K562 (cell line): ENCODE data around the gene BMP10. TPM values are rescaled to one million over a fixed set of nuclear protein-coding genes. Genes with fewer than 3 reads are reported as not detected.

Experiments used
- CSDE1 ChIP-seq, 2 experiments: fragments of 450-650 bp; IDR thresholded peaks; 2 replicates each; pipeline ENCODE4 v1.6.1; 2016; ENCODE audit warnings: mild to moderate bottlenecking in 1 of 2
- IRF1 ChIP-seq: sonication (generic); formaldehyde crosslinking; IDR thresholded peaks from 2 replicates; pipeline ENCODE4 v1.8.0; 2022; ENCODE audit warnings: missing genetic modification reagents, mild to moderate bottlenecking, borderline replicate concordance
- MAZ ChIP-seq, 2 experiments: fragments of 450-650 bp in 1 of 2; sonication (generic) in 1 of 2; formaldehyde crosslinking; IDR thresholded peaks in 1 of 2; conservative IDR thresholded peaks in 1 of 2; 2 replicates each; pipeline versions ENCODE4 v1.4.0 to v1.5.0; 2020; ENCODE audit warnings: mild to moderate bottlenecking in 1 of 2, missing genetic modification reagents in 1 of 2
- MTA3 ChIP-seq: fragments of 450-650 bp; formaldehyde crosslinking; IDR thresholded peaks from 2 replicates; pipeline ENCODE4 v1.6.1; 2017; ENCODE audit warnings: mild to moderate bottlenecking, borderline replicate concordance
- NR3C1 ChIP-seq: sonication (generic); formaldehyde crosslinking; IDR thresholded peaks from 2 replicates; pipeline ENCODE4 v1.8.1; 2022; ENCODE audit warnings: missing genetic modification reagents
- PTBP1 ChIP-seq: fragments of 200-400 bp; formaldehyde crosslinking; IDR thresholded peaks from 2 replicates; pipeline ENCODE4 v1.6.1; 2017; ENCODE audit warnings: low read depth, low read length
- SFPQ ChIP-seq: fragments of 200-400 bp; formaldehyde crosslinking; IDR thresholded peaks from 2 replicates; pipeline ENCODE4 v1.6.1; 2017; ENCODE audit warnings: mild to moderate bottlenecking, low read depth, low read length, moderate library complexity
- ZBTB33 ChIP-seq: sonication (generic); formaldehyde crosslinking; IDR thresholded peaks from 2 replicates; pipeline ENCODE4 v1.8.1; 2023; ENCODE audit warnings: mild to moderate bottlenecking, missing genetic modification reagents
- ZNF23 ChIP-seq: fragments of 250-450 bp; sonication (Bioruptor Pico); IDR thresholded peaks from 2 replicates; pipeline ENCODE4 v1.4.0; 2020; ENCODE audit warnings: mild to moderate bottlenecking
- ZNF507 ChIP-seq: conservative IDR thresholded peaks from 2 replicates; pipeline ENCODE4 v1.6.1; 2017; ENCODE audit warnings: missing genetic modification characterization, missing compliant biosample characterization
- ZNF830 ChIP-seq: fragments of 250-450 bp; sonication (Bioruptor Pico); IDR thresholded peaks from 2 replicates; pipeline ENCODE4 v1.5.0; 2021; ENCODE audit warnings: mild to moderate bottlenecking
- polyA plus RNA-seq, 8 experiments: library from polyadenylated mRNA; depleted of rRNA in 4 of 8; stranded (reverse) in 5 of 8; unstranded in 3 of 8; fragments of >200 nt; fragmentation: Nextera tagmentation in 2 of 8; fragmentation: Illumina TruSeq in 1 of 8; extraction: Ambion mirVana in 2 of 8; extraction: Trizol in 1 of 8; gene quantifications; 2 replicates each; pipeline versions ENCODE4 v1.2.1 to v1.2.3, GENCODE V29; 2011 to 2014; ENCODE audit warnings: inconsistent platforms in 1 of 8, missing spikeins in 1 of 8
- total RNA-seq, 7 experiments: library from RNA; depleted of rRNA in 6 of 7; stranded (reverse); fragments of >200 nt in 6 of 7; fragmentation: Illumina TruSeq in 2 of 7; extraction: Trizol in 2 of 7; gene quantifications; 2 replicates each; pipeline versions ENCODE4 v1.2.1 to v1.2.3, GENCODE V29; 2011 to 2021; ENCODE audit warnings: low replicate concordance in 1 of 7
- TF ChIP-seq, protein P1 (sequence below): IDR thresholded peaks from 2 replicates; pipeline ENCODE4 v1.6.1; 2016; ENCODE audit warnings: missing genetic modification characterization, missing compliant biosample characterization
- TF ChIP-seq, protein P2 (sequence below): conservative IDR thresholded peaks from 2 replicates; pipeline ENCODE4 v1.6.1; 2011; ENCODE audit warnings: low read depth, mild to moderate bottlenecking, low read length; ENCODE audit not compliant: control insufficient read depth
- TF ChIP-seq, protein P3 (sequence below): sonication (generic); formaldehyde crosslinking; IDR thresholded peaks from 2 replicates; pipeline ENCODE4 v1.8.0; 2023; ENCODE audit warnings: missing genetic modification reagents, mild to moderate bottlenecking, borderline replicate concordance

Gene BMP10
- total and polyA plus RNA-seq, 9 of the 15 experiments (the other 6 are each of a cell fraction or from before 2014, with no cell fraction given) = 0.11 to 0.91 (median 0.43) TPM

- TF ChIP-seq, protein P1, sequence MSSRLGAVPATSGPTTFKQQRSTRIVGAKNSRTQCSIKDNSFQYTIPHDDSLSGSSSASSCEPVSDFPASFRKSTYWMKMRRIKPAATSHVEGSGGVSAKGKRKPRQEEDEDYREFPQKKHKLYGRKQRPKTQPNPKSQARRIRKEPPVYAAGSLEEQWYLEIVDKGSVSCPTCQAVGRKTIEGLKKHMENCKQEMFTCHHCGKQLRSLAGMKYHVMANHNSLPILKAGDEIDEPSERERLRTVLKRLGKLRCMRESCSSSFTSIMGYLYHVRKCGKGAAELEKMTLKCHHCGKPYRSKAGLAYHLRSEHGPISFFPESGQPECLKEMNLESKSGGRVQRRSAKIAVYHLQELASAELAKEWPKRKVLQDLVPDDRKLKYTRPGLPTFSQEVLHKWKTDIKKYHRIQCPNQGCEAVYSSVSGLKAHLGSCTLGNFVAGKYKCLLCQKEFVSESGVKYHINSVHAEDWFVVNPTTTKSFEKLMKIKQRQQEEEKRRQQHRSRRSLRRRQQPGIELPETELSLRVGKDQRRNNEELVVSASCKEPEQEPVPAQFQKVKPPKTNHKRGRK (tag) = no peak
- TF ChIP-seq ZBTB33 (CRISPR knock-in tag) = no peak
- TF ChIP-seq, protein P2, sequence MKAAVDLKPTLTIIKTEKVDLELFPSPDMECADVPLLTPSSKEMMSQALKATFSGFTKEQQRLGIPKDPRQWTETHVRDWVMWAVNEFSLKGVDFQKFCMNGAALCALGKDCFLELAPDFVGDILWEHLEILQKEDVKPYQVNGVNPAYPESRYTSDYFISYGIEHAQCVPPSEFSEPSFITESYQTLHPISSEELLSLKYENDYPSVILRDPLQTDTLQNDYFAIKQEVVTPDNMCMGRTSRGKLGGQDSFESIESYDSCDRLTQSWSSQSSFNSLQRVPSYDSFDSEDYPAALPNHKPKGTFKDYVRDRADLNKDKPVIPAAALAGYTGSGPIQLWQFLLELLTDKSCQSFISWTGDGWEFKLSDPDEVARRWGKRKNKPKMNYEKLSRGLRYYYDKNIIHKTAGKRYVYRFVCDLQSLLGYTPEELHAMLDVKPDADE = no peak
- TF ChIP-seq SFPQ = no peak
- TF ChIP-seq NR3C1 (CRISPR knock-in tag) = no peak
- TF ChIP-seq PTBP1 = no peak
- TF ChIP-seq MAZ (CRISPR knock-in tag; conservative IDR thresholded peaks at IDR 0.05 in 1 of 2, IDR thresholded peaks at IDR 0.05 in 1 of 2) = peak in 1 of 2 experiments; percentile 55; a peak in 2 of 4 replicates
- TF ChIP-seq IRF1 = no peak
- TF ChIP-seq MTA3 = peak; percentile 64; the same call in 1 of the 2 replicates
- no peak for TF ChIP-seq ZNF507 (tag)
- no peak for TF ChIP-seq ZNF23 (CRISPR knock-in tag)
- TF ChIP-seq, protein P3, sequence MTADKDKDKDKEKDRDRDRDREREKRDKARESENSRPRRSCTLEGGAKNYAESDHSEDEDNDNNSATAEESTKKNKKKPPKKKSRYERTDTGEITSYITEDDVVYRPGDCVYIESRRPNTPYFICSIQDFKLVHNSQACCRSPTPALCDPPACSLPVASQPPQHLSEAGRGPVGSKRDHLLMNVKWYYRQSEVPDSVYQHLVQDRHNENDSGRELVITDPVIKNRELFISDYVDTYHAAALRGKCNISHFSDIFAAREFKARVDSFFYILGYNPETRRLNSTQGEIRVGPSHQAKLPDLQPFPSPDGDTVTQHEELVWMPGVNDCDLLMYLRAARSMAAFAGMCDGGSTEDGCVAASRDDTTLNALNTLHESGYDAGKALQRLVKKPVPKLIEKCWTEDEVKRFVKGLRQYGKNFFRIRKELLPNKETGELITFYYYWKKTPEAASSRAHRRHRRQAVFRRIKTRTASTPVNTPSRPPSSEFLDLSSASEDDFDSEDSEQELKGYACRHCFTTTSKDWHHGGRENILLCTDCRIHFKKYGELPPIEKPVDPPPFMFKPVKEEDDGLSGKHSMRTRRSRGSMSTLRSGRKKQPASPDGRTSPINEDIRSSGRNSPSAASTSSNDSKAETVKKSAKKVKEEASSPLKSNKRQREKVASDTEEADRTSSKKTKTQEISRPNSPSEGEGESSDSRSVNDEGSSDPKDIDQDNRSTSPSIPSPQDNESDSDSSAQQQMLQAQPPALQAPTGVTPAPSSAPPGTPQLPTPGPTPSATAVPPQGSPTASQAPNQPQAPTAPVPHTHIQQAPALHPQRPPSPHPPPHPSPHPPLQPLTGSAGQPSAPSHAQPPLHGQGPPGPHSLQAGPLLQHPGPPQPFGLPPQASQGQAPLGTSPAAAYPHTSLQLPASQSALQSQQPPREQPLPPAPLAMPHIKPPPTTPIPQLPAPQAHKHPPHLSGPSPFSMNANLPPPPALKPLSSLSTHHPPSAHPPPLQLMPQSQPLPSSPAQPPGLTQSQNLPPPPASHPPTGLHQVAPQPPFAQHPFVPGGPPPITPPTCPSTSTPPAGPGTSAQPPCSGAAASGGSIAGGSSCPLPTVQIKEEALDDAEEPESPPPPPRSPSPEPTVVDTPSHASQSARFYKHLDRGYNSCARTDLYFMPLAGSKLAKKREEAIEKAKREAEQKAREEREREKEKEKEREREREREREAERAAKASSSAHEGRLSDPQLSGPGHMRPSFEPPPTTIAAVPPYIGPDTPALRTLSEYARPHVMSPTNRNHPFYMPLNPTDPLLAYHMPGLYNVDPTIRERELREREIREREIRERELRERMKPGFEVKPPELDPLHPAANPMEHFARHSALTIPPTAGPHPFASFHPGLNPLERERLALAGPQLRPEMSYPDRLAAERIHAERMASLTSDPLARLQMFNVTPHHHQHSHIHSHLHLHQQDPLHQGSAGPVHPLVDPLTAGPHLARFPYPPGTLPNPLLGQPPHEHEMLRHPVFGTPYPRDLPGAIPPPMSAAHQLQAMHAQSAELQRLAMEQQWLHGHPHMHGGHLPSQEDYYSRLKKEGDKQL = no peak
- TF ChIP-seq CSDE1 (IDR thresholded peaks at IDR 0.05) = no peak
- no peak for TF ChIP-seq ZNF830 (CRISPR knock-in tag)
These were observed 21.6 kb downstream of the BMP10 start (continued) for GRCh38 chr2:68849579-68850030.
